ACC112 (cell line): ENCODE measurements around the gene FAM131B.

Experiments
- H2AFZ ChIP-seq: fragments of 200-600 bp; sonication (generic); one replicate; pipeline ENCODE4 v1.6.0; 2017; ENCODE audit warnings: antibody characterized with exemption, low read length; ENCODE audit not compliant: unreplicated experiment
- H3K27ac ChIP-seq: fragments of 200-600 bp; sonication (generic); 2 replicates; pipeline ENCODE4 v1.5.1; 2014; ENCODE audit warnings: low read depth, mild to moderate bottlenecking, antibody characterized with exemption, low read length, moderate library complexity
- H3K27me3 ChIP-seq: fragments of 200-600 bp; sonication (generic); 2 replicates; pipeline ENCODE4 v1.6.1; 2014; ENCODE audit warnings: mild to moderate bottlenecking, antibody characterized with exemption, low read length, moderate library complexity, mixed read lengths; ENCODE audit not compliant: insufficient read depth
- H3K36me3 ChIP-seq: fragments of 200-600 bp; sonication (generic); 2 replicates; pipeline ENCODE4 v1.6.1; 2016; ENCODE audit warnings: mild to moderate bottlenecking, antibody characterized with exemption, low read length, moderate library complexity, mixed read lengths; ENCODE audit not compliant: insufficient read depth
- H3K4me1 ChIP-seq: fragments of 200-600 bp; sonication (generic); one replicate; pipeline ENCODE4 v1.6.1; 2016; ENCODE audit warnings: low read length, mixed read lengths; ENCODE audit not compliant: insufficient read depth, unreplicated experiment, control insufficient read depth
- H3K4me3 ChIP-seq: fragments of 200-600 bp; sonication (generic); 2 replicates; pipeline ENCODE4 v1.5.1; 2014; ENCODE audit warnings: mild to moderate bottlenecking, low read depth, low read length
- H3K79me2 ChIP-seq: fragments of 200-600 bp; sonication (generic); one replicate; pipeline ENCODE4 v1.6.0; 2016; ENCODE audit warnings: low read length; ENCODE audit not compliant: control insufficient read depth, unreplicated experiment, insufficient read depth

The FAM131B gene

DNA sequence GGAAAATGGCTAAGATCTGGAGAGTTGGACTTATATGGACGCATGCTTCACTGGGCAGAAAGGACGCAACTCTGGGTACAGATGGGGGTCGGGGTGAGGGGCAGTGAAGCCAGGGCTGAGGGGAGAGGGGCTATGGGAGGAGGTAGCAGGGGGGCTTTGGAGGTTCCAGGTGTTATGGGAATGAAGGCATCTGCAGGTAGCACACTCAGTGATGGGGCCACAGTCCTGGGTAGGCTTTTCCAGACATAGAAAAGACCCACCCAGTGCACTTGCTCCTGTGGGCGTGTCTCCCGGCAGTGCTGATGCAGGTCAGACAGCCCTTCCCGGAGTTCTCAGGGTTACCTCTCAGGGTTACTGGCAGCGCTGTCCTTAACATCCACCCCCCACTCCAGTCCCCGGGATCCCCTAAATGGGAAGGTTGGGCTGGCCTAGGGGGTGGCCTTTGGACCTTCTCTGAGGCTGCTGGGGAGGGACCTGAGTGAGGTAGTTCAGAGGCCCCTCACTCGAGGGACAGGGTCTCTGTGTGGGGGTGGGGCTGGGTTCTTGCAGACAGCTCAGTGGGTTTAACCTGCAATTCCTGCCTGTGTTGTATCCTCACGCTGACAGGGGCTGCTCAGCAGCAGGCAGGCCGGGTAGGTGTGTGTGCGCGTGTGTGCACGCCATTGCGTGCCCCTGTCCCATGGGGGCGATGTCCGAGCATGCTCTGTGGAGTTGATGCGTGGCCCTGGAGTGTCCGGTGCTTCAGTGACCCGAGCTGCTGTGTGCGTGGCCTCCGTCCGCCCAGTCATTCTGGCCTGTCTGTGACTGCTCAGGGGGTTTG, 24.9 kb upstream of the FAM131B start:
- Histone ChIP-seq H3K27me3 (no peaks in the 10 kb centered on the region), H3K4me1 (peaks cover 73% of the 10 kb centered on the region), H3K4me3 (no peak overlapping the region), H3K79me2 (peaks cover 55% of the 10 kb centered on the region), H3K36me3 (peaks cover 15% of the 10 kb centered on the region; the same call in 1 of the 2 replicates), H2AFZ (no peak overlapping the region), H3K27ac (no peak overlapping the region)

DNA sequence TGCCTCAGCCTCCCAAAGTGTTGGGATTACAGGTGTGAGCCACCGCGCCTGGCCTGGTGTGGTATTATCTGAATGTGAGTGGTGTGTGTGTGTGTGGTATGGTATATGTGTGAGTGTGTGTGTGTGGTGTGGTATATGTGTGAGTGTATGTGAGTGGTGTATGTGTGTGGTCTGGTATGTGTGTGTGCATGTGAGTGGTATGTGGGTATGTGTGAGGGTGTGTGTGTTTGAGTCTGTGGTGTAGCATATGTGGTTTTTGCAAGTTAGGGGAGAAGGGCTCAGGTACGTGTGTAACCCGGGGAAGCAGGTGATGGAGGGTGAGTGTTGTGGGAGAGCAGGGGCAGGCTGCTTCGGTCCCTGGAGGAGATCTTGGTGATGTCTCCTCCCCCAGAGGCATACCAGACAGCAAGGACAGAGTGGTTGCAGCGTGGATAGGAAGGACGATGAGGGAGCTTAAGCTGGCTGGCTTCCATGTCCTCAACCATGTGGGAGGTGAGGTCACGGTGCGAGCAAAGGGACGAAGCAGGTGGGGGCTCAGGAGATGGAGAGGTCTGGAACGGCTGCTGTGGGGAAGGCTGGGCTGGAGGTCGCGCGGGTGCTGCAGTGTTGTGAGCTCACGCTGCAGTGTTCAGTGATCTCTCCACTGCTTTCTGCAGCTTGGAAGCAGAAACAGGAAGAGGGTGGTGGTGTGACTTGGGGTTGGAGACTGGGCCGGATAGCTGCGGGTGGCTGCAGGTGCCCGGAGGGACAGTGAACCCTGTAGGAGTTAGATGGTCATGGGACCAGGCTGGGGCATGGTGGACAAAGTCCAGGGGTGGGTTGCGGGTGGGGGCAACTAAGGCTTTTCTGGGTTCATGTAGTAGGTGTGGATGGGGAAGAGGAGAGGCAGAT, 23.6 kb upstream of the FAM131B start:
- H3K36me3 ChIP-seq, result peaks cover 16% of the 10 kb centered on the region; the same call in 1 of the 2 replicates
- no peak overlapping the region for H3K27ac ChIP-seq
- H3K4me3 ChIP-seq, result no peak overlapping the region
- peaks cover 61% of the 10 kb centered on the region for H3K4me1 ChIP-seq
- H2AFZ ChIP-seq, result no peak overlapping the region
- peaks cover 68% of the 10 kb centered on the region for H3K79me2 ChIP-seq
- no peaks in the 10 kb centered on the region for H3K27me3 ChIP-seq

- H3K36me3 ChIP-seq, result peaks cover 10% of the 10 kb centered on the region; the same call in 1 of the 2 replicates
- H3K4me3 ChIP-seq, result peak overlapping the region; percentile 93
These were observed 22.4 kb upstream of the FAM131B start for GRCh38 chr7:143384661-143385631.

DNA sequence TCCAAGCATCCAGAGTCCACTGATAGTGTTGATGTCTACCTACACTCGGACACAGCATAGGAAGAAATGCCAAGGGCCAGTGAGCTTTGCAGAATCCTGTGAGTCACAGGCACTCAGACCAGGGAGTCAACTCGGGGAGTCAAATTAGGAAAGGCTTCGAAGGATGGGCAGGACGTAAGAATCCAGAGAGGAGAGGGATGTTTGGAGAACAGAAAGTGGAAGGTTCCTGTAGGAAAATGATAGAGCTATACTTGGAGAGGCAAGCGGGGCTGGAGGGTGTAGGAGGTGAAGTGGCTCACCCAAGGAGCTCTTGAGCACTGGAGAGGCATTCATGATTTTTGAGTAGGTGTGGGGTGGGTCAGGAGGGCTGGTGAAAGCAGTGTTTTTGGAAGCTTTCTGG, 21.6 kb upstream of the FAM131B start:
- Histone ChIP-seq H3K4me3 (peak overlapping the region; percentile 93), H3K36me3 (peaks cover 7% of the 10 kb centered on the region; the same call in 1 of the 2 replicates), H3K27me3 (no peaks in the 10 kb centered on the region), H2AFZ (no peak overlapping the region), H3K4me1 (peaks cover 44% of the 10 kb centered on the region), H3K27ac (peak overlapping the region; percentile 28; the same call in 1 of the 2 replicates), H3K79me2 (peaks cover 77% of the 10 kb centered on the region)

More at GRCh38 chr7:143384661-143385631, 22.4 kb upstream of the FAM131B start:
- Histone ChIP-seq H3K4me1 (peaks cover 49% of the 10 kb centered on the region), H3K27ac (peak overlapping the region; percentile 41), H3K79me2 (peaks cover 69% of the 10 kb centered on the region), H3K27me3 (no peaks in the 10 kb centered on the region), H2AFZ (no peak overlapping the region)

- Histone ChIP-seq H3K4me3 (peak overlapping the region; percentile 93), H3K79me2 (peaks cover 83% of the 10 kb centered on the region), H3K27ac (peak overlapping the region; percentile 28), H3K27me3 (no peaks in the 10 kb centered on the region), H2AFZ (no peak overlapping the region), H3K36me3 (peaks cover 3% of the 10 kb centered on the region; the same call in 1 of the 2 replicates), H3K4me1 (peaks cover 45% of the 10 kb centered on the region)
These were observed 21.1 kb upstream of the FAM131B start for GRCh38 chr7:143383642-143383957.

- Histone ChIP-seq H3K27ac (peak overlapping the region; percentile 96), H3K4me1 (peaks cover 45% of the 10 kb centered on the region), H3K4me3 (peak overlapping the region; percentile 93), H2AFZ (no peak overlapping the region), H3K79me2 (peaks cover 85% of the 10 kb centered on the region), H3K27me3 (no peaks in the 10 kb centered on the region), H3K36me3 (peaks cover 3% of the 10 kb centered on the region; the same call in 1 of the 2 replicates)
These were observed 20.5 kb upstream of the FAM131B start for GRCh38 chr7:143382791-143383641.

DNA sequence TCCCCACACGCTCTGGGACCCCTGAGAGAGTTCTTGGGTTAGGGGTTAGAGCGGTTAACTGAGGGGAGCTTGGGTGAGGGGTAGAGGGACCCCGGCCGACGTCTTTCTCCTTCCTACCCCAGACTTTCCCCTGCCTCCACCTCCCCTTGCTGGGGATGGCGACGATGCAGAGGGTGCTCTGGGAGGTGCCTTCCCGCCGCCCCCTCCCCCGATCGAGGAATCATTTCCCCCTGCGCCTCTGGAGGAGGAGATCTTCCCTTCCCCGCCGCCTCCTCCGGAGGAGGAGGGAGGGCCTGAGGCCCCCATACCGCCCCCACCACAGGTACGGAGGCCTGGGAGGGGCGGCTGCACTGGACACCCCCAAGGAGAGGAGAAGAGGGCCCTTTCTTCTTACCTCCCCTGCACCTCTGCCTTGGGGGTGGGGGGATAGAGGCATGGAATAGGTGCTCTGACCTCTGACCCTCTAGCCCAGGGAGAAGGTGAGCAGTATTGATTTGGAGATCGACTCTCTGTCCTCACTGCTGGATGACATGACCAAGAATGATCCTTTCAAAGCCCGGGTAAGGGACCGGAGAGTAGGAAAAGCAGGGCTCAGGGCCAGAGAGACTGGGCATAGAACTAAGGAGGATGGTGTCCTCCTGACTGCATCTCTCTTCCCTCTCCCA, 19.7 kb upstream of the FAM131B start:
- H2AFZ ChIP-seq, result no peak overlapping the region
- peaks cover 3% of the 10 kb centered on the region; the same call in 1 of the 2 replicates for H3K36me3 ChIP-seq
- H3K4me1 ChIP-seq, result peaks cover 45% of the 10 kb centered on the region
- H3K79me2 ChIP-seq, result peaks cover 80% of the 10 kb centered on the region
- no peaks in the 10 kb centered on the region for H3K27me3 ChIP-seq
- H3K4me3 ChIP-seq, result peak overlapping the region; percentile 93
- H3K27ac ChIP-seq, result peak overlapping the region; percentile 96

GRCh38 chr7:143381427-143382125, 19.1 kb upstream of the FAM131B start:
- H3K4me1 ChIP-seq, result peaks cover 45% of the 10 kb centered on the region
- peaks cover 3% of the 10 kb centered on the region; the same call in 1 of the 2 replicates for H3K36me3 ChIP-seq
- peaks cover 73% of the 10 kb centered on the region for H3K79me2 ChIP-seq
- no peak overlapping the region for H2AFZ ChIP-seq
- H3K27me3 ChIP-seq, result no peaks in the 10 kb centered on the region
- H3K27ac ChIP-seq, result peak overlapping the region; percentile 96
- peak overlapping the region; percentile 93 for H3K4me3 ChIP-seq
